HG03354 (cell line): ENCODE data around the gene PRR7.
"Not testable (repeated sequence)": the region's sequence is repeated elsewhere in the genome, so short reads cannot be mapped to it uniquely, and the experiment has no call there.

ENCODE experiments used
- ATAC-seq: cut with Tn5 transposase; IDR thresholded peaks from one replicate; pipeline ENCODE4 v1.9.1; 2021; ENCODE audit warnings: mild to moderate bottlenecking; ENCODE audit not compliant: unreplicated experiment, poor library complexity, severe bottlenecking

The PRR7 gene, protein sequence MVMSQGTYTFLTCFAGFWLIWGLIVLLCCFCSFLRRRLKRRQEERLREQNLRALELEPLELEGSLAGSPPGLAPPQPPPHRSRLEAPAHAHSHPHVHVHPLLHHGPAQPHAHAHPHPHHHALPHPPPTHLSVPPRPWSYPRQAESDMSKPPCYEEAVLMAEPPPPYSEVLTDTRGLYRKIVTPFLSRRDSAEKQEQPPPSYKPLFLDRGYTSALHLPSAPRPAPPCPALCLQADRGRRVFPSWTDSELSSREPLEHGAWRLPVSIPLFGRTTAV

DNA sequence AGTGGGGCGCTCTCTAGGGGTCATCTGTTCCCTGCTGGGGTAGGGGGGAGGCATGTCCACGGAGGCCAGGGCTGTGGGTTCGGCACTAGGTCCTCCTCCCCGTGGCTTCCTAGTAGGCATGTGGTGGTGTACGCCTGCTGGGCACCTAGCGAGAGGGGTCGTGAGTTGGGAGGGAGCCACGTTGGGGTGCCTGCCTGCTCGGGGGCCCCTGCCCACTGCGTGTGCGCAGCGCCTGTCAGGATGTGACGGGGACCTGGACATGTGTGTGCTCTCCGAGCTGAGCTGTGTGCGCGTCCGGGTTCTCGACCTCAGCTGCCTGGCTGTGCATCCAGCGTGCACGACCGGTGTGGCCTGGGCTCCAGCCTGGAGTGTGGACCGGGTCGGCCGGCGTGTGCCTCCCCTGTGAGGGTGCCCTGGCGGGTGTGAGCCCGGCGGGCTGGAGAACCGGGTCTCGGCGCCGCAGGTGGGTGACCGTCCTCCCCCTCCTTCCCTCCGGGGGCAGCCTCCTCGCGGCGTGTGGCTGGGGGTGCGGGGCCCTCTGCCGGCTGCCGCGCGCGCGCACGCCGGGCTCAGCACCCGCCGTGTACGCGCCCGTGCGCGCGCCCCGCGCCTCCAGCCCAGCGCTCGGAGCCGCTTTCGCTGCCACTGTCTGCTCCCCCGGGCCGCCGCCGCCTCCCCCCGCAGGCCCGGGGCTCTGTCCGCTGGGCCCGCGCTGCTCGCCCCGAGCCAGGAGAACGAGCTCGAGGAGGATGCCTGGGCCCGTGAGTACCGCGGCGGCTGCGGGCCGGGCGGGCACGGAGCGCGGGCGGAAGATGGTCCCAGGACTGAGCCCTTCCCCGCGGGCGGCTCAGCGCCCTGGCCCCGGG is at the start of gene PRR7:
Gene PRR7 (plus strand): TSS at position 615 of the 866 bp plus-strand sequence. CDS start 8,254 bp downstream, outside the sequence.
- ATAC-seq = peak; percentile 66

DNA sequence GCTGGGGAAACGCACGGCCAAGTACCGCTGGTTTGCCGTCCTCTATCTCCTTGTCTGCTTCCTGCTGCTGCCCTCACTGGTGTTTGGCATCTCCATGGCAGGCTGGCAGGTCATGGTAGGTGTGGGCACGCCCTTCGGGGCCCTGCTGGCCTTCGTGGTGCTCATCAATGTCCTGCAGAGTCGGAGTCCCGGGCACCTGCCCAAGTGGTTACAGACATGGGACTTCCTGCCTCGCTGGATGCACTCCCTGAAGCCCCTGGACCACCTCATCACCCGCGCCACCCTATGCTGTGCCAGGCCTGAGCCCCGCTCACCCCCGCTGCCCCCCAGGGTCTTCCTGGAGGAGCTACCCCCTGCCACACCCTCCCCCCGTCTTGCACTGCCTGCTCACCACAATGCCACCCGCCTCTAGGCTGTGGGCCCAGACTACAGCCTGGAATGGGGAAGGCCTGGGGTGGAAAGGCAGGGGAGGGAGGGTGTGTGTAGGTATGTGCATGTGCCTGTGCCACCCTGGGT is 48.7 kb upstream of the PRR7 start:
- ATAC-seq = no peak

DNA sequence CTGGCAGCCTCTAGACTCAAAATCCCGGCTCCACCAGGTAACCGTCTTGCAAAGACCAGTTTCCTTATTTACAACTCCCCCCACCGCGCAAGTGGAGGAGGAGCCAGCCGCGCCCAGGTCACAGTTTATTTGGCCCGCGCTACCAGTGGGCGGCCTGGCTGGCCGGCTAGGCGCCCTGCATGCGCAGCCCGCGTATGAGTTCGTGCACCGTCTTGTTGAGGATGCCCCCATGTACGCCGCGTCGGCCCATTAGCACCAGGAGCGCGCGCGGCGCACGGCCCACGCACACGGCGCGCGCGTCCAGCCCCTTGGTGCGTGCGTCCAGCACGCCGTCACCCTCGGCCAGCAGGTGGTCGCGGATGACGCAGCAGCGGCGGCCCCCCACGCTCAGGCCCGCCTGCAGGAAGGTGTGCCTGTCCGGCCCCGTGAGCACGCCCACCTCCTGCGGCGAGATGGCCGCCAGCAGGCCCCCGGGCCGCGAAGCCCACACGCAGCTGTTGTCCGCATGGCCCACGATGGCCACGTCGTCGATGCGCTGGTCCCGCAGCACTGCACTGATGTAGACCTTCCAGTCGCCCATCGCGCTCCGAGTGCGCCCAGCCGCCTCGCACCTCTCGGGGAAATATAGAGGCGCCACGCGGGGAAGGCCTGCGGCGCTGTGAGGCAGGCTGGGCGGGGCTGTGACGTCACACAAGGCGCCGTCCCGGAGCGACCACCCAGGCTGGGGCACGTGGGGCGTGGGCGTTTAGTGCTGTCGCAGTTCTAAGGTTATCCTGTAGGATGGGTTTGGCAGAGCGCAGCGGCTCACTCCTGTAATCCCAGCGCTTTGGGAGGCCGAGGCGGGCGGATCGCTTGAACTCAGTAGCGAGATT is 46.4 kb upstream of the PRR7 start, which contains the start of gene PFN3:
Gene PFN3 (minus strand): TSS at position 665 of the 872 bp plus-strand sequence. CDS start 85 bp downstream, at position 580.
- ATAC-seq = no peak

DNA sequence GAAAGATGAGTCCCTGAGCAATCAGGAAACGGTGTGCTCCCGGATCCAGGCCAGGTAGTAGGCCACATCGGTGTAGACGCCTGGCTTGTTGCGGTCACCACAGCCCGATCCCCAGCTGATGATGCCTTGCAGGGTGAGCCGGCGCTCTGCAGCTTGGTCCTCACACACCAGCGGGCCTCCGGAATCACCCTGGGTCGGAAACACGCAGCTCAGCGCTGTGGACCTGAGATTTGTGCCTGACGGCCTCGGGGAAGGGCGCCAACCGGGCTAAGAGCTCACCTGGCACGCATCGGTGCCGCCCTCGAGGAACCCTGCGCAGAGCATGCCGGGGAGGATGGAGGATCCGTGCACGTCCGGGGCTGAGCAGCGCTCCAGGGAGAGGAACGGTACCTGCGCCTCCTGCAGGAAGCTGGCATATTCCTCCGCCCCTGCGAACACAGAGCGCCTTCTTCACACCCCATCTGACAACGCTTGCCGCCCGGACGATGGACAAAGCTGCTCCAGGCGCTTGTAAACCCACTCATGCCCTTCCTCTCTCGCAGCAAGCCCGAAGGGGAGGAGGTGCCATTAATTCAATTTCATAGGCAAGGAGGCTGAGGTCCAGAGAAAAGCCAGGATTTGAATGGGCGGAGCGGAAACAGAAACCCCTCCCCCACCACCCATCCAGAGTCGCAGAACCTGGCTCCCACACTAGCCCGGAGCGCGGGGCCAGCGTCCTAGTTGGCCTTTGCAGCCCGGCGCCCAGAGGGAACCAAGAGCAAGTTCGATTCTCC is 44.2 kb upstream of the PRR7 start:
- ATAC-seq = no peak

DNA sequence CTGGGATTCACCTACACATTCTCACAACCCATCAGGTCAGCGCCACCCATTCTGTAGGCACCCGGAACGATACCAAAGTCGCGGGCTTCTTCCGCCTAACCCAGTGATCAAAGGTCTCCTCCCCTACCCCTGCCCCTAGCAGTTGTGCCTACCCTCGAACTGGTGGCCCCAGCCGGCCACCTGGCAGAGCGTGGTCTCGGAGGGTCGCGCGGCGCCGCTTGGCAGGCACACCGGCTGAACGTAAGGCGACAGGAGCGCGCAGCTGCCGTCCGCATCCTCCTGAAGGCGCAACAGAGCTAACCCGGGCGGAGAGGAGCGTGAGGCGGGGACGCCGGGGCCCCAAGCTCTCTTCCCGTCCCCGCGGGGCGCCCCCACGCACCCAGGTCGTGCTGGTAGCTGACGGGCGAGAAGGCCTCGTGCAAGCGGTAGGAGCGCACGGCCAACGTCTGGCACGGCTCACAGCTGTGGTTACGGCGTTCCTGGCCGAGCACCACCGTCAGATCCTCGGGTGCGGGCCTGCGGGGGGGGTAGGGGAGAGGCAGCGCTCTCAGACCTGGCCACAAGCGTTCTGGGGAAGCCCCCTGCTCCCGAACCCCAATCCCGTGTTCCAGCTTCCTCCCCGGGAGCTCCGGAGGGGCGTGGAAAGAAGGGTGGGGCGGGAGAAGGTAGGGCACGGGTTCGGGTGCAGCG is 43.4 kb upstream of the PRR7 start:
- peak; percentile 33 for ATAC-seq

DNA sequence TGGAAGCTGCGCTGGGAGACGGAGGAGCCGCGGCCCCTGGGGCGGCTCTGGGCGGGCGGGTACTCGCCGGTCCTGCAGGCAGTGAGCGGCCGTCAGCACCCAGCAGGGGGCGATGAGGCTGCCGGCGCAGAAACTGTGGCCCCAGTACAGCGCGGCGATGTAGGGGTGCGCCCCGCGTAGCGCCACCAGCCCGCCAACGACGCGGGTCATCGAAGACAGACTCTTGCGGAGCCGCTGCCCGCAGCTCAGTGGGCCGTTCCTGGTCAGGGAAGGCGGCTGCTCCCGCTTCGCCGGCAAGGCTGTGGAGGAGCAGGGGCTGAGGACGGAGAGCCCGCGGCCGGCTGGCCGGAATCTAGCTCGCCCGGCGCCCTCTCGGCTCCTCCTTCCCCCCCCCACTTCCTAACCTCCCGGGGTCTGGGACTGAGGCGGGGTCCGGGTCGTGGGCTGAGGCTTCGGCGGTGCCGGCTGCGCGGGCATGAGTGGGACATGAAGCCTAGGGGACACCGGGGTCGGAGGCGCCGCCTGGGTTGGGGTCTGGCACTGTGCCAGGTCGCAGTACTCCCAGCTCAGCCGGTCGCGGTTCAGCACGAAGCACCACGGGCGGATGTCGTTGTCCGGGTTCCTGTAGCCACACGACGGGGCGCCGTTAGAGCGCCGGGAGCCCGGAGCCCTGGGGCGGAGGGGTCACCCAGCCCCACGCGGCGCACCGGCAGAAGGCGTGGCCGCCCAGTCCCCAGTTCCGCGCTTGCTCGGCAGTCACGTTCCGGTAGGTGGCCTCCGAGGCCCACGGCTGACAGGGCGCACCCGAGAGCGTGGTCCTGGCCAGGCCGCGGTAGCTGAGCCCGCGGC is 42.6 kb upstream of the PRR7 start:
- peak; percentile 82 for ATAC-seq

DNA sequence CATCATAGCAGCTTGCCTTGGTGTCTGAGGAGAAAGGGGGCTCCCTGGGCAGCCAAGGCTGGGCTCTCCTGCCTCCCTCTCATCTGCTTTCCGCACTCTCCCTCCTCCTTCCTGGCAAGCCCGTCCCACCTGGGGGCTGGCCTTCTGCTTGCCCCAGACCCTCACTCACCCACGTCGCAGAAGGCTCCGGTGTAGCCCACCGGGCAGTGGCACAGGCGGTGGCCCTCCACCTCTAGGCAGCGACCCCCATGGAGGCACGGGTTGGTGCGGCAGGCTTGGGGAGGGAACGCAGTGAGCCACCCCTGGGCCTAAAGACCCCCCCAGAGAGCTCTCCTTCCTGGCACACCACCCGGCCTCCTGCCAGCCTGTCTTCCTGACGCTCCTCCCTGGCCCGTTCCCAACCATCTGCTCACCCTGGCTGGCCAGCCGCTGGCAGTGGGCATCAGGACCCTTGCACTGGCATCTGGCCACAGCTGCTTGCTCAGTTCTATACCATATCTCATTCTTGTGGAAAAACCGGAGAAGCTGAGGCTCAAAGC is 41.9 kb upstream of the PRR7 start:
- no peak for ATAC-seq

DNA sequence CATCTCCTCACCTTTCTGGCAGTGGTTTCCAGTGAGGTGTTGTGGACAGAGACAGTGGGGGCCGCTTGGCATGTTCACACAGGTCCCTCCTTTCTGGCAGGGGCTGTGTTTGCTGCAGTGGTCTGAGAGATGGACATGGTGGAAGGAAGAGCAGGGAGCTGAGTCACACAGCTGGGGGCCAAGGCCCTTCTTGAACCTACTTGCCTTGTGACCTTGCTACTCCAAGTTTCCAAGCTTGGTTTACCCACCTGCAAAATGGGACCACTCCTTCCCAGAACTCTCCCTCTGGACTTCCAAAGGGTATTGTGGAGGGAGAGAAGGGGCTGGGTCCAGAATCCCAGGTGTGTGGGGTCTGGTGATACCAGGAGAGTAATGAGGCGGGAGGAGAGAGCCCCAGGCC is 41.3 kb upstream of the PRR7 start:
- ATAC-seq = no peak

DNA sequence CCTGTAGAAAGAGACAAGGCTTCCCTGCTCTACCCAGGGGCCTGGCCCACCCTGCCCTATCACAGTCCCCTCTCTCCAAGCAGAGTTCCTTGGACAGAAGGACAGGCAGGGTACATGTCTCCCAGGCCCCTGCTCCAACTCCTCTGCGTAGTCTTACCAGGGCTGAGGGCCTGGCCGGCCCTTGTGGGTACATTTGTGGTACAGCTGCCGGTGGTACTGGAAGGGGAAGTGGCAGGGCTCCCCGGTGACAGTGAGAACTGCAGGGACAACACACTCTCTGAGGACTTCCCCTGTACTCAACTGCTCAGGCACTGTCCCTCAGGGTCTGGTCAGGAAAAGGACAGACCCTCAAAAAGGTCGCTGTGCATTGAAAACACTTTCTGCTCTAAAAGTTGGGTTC is 40.8 kb upstream of the PRR7 start:
- ATAC-seq = no peak

DNA sequence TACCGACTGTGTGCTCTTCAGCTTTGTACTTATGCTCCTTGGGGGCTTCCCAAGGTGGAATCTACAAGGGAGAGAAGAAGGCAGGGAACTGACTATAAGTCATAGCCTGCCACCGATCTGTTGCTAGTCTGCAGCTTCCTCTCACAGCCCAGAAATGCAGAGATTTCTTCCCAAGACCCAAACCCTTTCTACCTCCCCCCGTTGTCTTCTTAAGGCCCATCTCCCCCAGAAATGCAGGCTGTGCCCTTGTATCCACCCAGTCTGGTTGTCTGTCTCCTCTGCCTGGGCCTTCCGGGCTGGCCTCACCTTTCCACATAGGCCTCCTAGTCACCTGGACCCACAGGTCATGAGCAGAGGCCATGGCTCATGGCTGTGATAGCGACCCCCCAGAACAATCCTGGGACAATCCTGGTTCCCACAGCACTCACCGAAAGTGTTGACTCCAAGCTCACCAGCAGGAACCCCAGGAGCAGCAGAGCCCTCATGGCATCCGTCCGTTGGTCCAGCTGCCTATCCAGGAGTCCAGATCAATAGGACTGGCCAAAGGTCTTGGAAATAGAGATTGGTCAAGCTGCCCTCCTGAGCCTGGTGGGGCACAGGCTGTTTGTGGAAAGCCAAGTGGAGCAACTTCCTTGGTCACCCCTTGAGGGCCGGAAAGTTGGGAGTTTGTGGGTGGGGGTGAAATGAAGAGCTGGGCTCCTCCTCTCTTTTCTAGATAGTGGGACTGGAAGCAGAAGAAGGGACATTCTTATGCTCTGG is 37.4 kb upstream of the PRR7 start, which contains the start of gene F12:
Gene F12 (minus strand): TSS at position 522 of the 759 bp plus-strand sequence. CDS start 37 bp downstream, at position 485.
- ATAC-seq = no peak

DNA sequence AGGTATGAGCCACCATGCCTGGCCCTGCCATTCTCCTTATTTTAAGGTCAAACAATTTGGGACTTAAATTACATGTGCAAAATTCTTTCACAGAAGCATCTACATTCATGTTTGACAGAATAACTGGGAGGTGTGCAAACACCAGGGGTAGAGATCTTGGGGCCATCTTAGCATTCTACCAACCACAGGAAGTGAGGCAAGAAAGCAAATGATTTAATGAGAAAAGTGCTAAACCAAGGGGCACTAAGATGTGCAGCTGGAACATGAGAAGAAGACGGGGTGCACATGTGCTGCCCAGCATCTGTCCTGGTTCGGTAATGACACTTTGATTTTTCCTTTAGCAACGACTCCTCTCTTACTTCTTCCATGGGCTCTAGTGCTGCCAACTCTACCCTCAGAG is 36.0 kb upstream of the PRR7 start:
- ATAC-seq = no peak

DNA sequence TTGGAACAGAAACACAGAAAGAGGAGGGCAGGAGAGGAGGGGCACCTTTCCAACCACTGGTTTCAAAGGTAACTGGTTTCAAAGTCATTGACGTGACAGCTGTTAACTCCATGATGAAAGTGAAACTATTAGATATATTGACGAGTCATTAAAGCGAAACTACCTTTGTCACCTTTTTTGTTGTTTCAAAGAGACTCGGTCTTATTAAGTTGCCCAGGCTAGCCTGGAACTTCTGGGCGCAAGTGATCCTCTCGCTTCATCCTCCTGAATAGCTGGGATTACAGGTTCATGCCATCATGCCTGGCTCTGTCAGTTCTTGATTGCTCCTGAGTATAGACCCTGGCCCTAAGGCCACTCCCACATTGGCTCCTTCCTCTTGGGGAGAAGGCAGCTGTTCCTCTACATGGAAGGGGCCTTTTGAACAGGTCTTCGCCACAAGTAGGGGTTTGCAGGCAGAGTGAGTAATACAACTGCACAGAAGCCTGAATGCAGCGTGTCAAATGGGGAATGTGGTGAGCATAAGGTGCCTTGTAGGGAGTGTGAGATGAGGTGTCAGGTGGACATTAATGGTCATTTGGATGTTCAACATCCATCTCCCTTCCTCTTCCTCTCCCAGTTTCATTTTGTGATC is 33.9 kb upstream of the PRR7 start:
- ATAC-seq = peak; percentile 81

DNA sequence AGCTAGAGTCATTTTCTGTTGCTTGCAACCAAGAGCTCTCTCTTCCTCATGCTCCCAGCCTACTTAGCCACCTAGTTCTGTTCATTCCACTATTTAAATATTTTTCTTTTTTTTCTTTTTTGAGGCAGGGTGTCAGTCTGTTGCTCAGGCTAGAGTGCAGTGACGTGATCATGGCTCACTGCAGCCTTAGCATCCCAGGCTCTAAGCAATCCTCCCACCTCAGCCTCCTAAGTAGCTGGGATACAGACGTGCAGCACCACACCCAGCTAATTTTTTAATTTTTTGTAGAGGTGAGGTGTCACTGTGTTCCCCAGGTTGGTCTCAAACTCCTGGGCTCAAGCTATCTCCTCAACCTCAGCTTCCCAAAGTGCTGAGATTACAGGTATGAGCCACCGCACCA is 32.1 kb upstream of the PRR7 start:
- no peak for ATAC-seq

DNA sequence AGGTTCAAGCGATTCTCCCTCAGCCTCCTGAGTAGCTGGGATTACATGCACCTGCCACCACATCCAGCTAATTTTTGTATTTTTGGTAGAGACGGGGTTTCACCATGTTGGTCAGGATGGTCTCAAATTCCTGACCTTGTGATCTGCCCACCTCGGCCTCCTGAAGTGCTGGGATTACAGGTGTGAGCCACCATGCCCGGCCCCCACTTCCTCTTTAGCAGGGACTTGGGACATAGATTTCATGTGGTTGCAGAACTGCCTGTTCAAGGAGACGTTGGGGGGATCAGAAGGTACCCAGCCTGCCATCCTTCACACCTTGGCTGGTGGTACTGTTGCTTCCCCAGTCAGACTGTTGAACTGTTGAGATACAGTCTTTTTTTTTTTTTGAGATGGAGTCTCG is 29.5 kb upstream of the PRR7 start:
- not testable (repeated sequence) for ATAC-seq

DNA sequence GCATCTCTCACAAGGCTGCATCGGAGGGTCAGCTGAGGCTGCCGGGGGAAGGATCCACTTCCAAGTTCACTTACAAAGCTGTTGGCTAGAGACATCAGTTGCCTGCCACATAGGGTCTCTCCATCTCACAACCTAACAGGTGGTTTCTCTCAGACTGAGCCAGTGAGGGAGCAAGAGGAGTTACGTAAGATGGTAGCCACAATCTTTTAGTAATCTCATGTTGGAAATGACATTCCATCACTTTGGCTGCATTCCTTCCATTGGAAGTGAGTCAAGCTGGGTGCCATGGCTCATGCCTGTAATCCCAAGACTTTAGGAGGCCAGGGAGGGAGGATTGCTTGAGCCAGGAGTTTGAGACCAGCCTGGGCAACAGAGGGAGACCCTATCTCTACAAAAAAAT is 27.6 kb upstream of the PRR7 start:
- ATAC-seq = no peak

DNA sequence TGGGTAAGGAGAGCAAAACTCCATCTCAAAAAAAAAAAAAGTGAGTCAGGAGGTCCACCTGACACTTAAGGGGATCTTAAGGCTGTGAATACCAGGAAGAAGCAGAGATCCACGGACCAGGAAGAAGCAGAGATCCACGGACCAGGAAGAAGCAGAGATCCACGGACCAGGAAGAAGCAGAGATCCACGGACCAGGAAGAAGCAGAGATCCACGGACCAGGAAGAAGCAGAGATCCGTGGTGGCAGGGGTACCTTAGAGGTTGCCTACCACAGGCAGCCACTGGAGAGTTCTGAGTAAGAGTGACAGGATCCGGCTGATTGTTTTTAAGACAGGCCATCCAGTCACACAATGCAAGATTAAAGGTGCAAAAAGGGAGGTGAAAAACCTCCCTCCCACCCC is 26.1 kb upstream of the PRR7 start:
- ATAC-seq = not testable (repeated sequence)
